H9 (cell line): Measurements from ENCODE around the gene BCL2L14. TPM values are rescaled to one million over a fixed set of nuclear protein-coding genes. Genes with fewer than 3 reads are reported as not detected.

Experiments
- DNase-seq: peaks from one replicate; pipeline ENCODE4 v3.0.0-alpha.2; 2017
- H2AFZ ChIP-seq: one replicate; pipeline ENCODE4 v1.6.1; 2013; ENCODE audit warnings: mild to moderate bottlenecking, low read length, control low read depth, moderate library complexity
- H2AK5ac ChIP-seq: 2 replicates; pipeline ENCODE4 v1.6.1; 2013; ENCODE audit warnings: low read length, control low read depth, mixed read lengths; ENCODE audit not compliant: insufficient read length
- H2BK120ac ChIP-seq: one replicate; pipeline ENCODE4 v1.6.1; 2013; ENCODE audit warnings: low read depth, mild to moderate bottlenecking, low read length, control low read depth, inconsistent platforms; ENCODE audit not compliant: poor library complexity, severe bottlenecking
- H2BK12ac ChIP-seq: 2 replicates; pipeline ENCODE4 v1.6.1; 2013; ENCODE audit warnings: low read length, control low read depth, mixed read lengths, low read depth; ENCODE audit not compliant: insufficient read length
- H2BK15ac ChIP-seq: 2 replicates; pipeline ENCODE4 v1.6.1; 2013; ENCODE audit warnings: low read depth, low read length, control low read depth
- H2BK20ac ChIP-seq: one replicate; pipeline ENCODE4 v1.6.1; 2013; ENCODE audit warnings: low read depth, mild to moderate bottlenecking, low read length, control low read depth, inconsistent platforms; ENCODE audit not compliant: poor library complexity, severe bottlenecking
- H2BK5ac ChIP-seq: 2 replicates; pipeline ENCODE4 v1.6.1; 2013; ENCODE audit warnings: low read length, control low read depth, mixed read lengths; ENCODE audit not compliant: insufficient read length
- H3K14ac ChIP-seq: 2 replicates; pipeline ENCODE4 v1.6.1; 2013; ENCODE audit warnings: low read length, control low read depth; ENCODE audit not compliant: insufficient read depth
- H3K18ac ChIP-seq: 2 replicates; pipeline ENCODE4 v1.6.1; 2013; ENCODE audit warnings: low read depth, mild to moderate bottlenecking, mixed read lengths, low read length, control low read depth; ENCODE audit not compliant: insufficient read length
- H3K23ac ChIP-seq: 2 replicates; pipeline ENCODE4 v1.6.1; 2013; ENCODE audit warnings: low read length, control low read depth, mixed read lengths, low read depth; ENCODE audit not compliant: insufficient read length
- H3K23me2 ChIP-seq: 2 replicates; pipeline ENCODE4 v1.6.1; 2013; ENCODE audit warnings: low read depth, mild to moderate bottlenecking, mixed read lengths, low read length, control low read depth; ENCODE audit not compliant: insufficient read length, poor library complexity, severe bottlenecking
- H3K27ac ChIP-seq: 2 replicates; pipeline ENCODE4 v1.5.1; 2013; ENCODE audit warnings: low read length, control low read depth, mixed read lengths, low read depth; ENCODE audit not compliant: insufficient read length
- H3K27me3 ChIP-seq: 2 replicates; pipeline ENCODE4 v1.6.1; 2013; ENCODE audit warnings: low read length, control low read depth, inconsistent platforms; ENCODE audit not compliant: insufficient read depth
- H3K4ac ChIP-seq: 2 replicates; pipeline ENCODE4 v1.6.1; 2013; ENCODE audit warnings: low read depth, mild to moderate bottlenecking, control low read depth, inconsistent platforms, low read length, moderate library complexity
- H3K4me1 ChIP-seq: 2 replicates; pipeline ENCODE4 v1.6.1; 2013; ENCODE audit warnings: low read length, control low read depth, inconsistent platforms; ENCODE audit not compliant: insufficient read depth
- H3K4me2 ChIP-seq: 2 replicates; pipeline ENCODE4 v1.6.1; 2013; ENCODE audit warnings: low read length, control low read depth, mixed read lengths; ENCODE audit not compliant: insufficient read length, insufficient read depth
- H3K56ac ChIP-seq: 2 replicates; pipeline ENCODE4 v1.6.1; 2013; ENCODE audit warnings: low read depth, mild to moderate bottlenecking, mixed read lengths, low read length, control low read depth; ENCODE audit not compliant: insufficient read length
- H3K79me1 ChIP-seq: 2 replicates; pipeline ENCODE4 v1.6.1; 2013; ENCODE audit warnings: low read depth, mild to moderate bottlenecking, moderate library complexity, low read length, control low read depth, inconsistent platforms; ENCODE audit not compliant: insufficient read depth, poor library complexity, severe bottlenecking
- H3K79me2 ChIP-seq: 2 replicates; pipeline ENCODE4 v1.6.1; 2013; ENCODE audit warnings: low read length, control low read depth, inconsistent platforms; ENCODE audit not compliant: insufficient read depth
- H3K9ac ChIP-seq: 2 replicates; pipeline ENCODE4 v1.6.1; 2013; ENCODE audit warnings: low read length, control low read depth, mixed read lengths; ENCODE audit not compliant: insufficient read length; ENCODE audit errors: extremely low read depth
- H3K9me3 ChIP-seq: one replicate; pipeline ENCODE4 v1.6.1; 2013; ENCODE audit warnings: low read depth, low read length, inconsistent platforms; ENCODE audit not compliant: control insufficient read depth
- H3T11ph ChIP-seq: one replicate; pipeline ENCODE4 v1.6.1; 2013; ENCODE audit warnings: mild to moderate bottlenecking, low read length, control low read depth, inconsistent platforms
- H4K20me1 ChIP-seq: one replicate; pipeline ENCODE4 v1.6.1; 2013; ENCODE audit not compliant: control insufficient read depth, insufficient read length, insufficient read depth
- H4K5ac ChIP-seq: 2 replicates; pipeline ENCODE4 v1.6.1; 2013; ENCODE audit warnings: low read depth, mild to moderate bottlenecking, mixed read lengths, low read length, control low read depth; ENCODE audit not compliant: insufficient read length
- H4K8ac ChIP-seq: replicated peaks from 2 replicates; pipeline ENCODE4 v1.6.1; 2013; ENCODE audit warnings: low read length, control low read depth, mixed read lengths, low read depth; ENCODE audit not compliant: insufficient read length
- H4K91ac ChIP-seq: 2 replicates; pipeline ENCODE4 v1.6.1; 2013; ENCODE audit warnings: low read depth, mild to moderate bottlenecking, moderate library complexity, mixed read lengths, low read length, control low read depth; ENCODE audit not compliant: insufficient read length
- H3K27ac Mint-ChIP-seq, 3 experiments: 2 replicates in 2 of 3; 3 replicates in 1 of 3; pipeline ENCODE4 v1.8.0; 2020 to 2021; ENCODE audit warnings: mixed read lengths in 3 of 3, mild to moderate bottlenecking in 1 of 3, moderate library complexity in 1 of 3
- H3K27me3 Mint-ChIP-seq: 2 replicates; pipeline ENCODE4 v1.8.0; 2021; ENCODE audit warnings: low read depth, mild to moderate bottlenecking, moderate library complexity, mixed read lengths
- H3K36me3 Mint-ChIP-seq, 3 experiments: 2 replicates in 2 of 3; 3 replicates in 1 of 3; pipeline ENCODE4 v1.8.0; 2020 to 2021; ENCODE audit warnings: low read depth in 3 of 3, mixed read lengths in 3 of 3; ENCODE audit not compliant: insufficient read depth in 1 of 3
- H3K4me1 Mint-ChIP-seq, 2 experiments: 2 replicates each; pipeline ENCODE4 v1.8.0; 2020; ENCODE audit warnings: mixed read lengths in 2 of 2
- H3K4me3 Mint-ChIP-seq, 2 experiments: 2 replicates in 1 of 2; 3 replicates in 1 of 2; pipeline ENCODE4 v1.8.0; 2020 to 2021; ENCODE audit warnings: mild to moderate bottlenecking in 2 of 2, mixed read lengths in 2 of 2, moderate library complexity in 1 of 2
- H3K9me3 Mint-ChIP-seq, 2 experiments: 2 replicates in 1 of 2; 3 replicates in 1 of 2; pipeline ENCODE4 v1.8.0; 2020; ENCODE audit warnings: mild to moderate bottlenecking in 2 of 2, mixed read lengths in 2 of 2, moderate library complexity in 1 of 2
- WGBS: extraction: QIAGEN DNeasy Blood & Tissue Kit; methylation state at CpG from one replicate; pipeline ENCODE4 v1.1.7; 2013; ENCODE audit warnings: missing lambda C conversion rate, low lambda C conversion rate, mixed read lengths; ENCODE audit not compliant: insufficient read length; ENCODE audit errors: extremely low coverage; 5-methylcytosine and 5-hydroxymethylcytosine counted together
- total RNA-seq: library from RNA; stranded (reverse); gene quantifications from 2 replicates; pipeline ENCODE4 v1.2.1, GENCODE V29; 2021
- TF ChIP-seq, protein P1 (sequence below): fragments of 200-600 bp; sonication (generic); conservative IDR thresholded peaks from 3 replicates; pipeline ENCODE4 v1.8.0; 2021; ENCODE audit warnings: antibody characterized with exemption, mild to moderate bottlenecking

BCL2L14 gene
- total RNA-seq, 1 experiment from 2014 or later: 0.28 TPM

- WGBS: 100% methylated on average over 1 of the region's 14 CpGs
- TF ChIP-seq, protein P1, sequence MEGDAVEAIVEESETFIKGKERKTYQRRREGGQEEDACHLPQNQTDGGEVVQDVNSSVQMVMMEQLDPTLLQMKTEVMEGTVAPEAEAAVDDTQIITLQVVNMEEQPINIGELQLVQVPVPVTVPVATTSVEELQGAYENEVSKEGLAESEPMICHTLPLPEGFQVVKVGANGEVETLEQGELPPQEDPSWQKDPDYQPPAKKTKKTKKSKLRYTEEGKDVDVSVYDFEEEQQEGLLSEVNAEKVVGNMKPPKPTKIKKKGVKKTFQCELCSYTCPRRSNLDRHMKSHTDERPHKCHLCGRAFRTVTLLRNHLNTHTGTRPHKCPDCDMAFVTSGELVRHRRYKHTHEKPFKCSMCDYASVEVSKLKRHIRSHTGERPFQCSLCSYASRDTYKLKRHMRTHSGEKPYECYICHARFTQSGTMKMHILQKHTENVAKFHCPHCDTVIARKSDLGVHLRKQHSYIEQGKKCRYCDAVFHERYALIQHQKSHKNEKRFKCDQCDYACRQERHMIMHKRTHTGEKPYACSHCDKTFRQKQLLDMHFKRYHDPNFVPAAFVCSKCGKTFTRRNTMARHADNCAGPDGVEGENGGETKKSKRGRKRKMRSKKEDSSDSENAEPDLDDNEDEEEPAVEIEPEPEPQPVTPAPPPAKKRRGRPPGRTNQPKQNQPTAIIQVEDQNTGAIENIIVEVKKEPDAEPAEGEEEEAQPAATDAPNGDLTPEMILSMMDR: no peak
- Histone ChIP-seq H4K20me1 (no peaks in the 10 kb centered on the region), H3K9me3 (no peaks in the 10 kb centered on the region), H3K56ac (no peak overlapping the region), H3K23ac (no peak overlapping the region), H2BK5ac (no peak overlapping the region), H2AFZ (no peak overlapping the region), H3K27ac (no peak overlapping the region), H3K14ac (no peak overlapping the region), H3K4ac (no peak overlapping the region), H3T11ph (no peak overlapping the region), H2BK120ac (no peak overlapping the region), H2AK5ac (no peak overlapping the region), H3K79me1 (no peaks in the 10 kb centered on the region), H4K5ac (no peak overlapping the region), H2BK12ac (no peak overlapping the region), H3K27me3 (no peaks in the 10 kb centered on the region), H3K23me2 (no peaks in the 10 kb centered on the region), H2BK20ac (no peak overlapping the region), H2BK15ac (no peak overlapping the region), H3K4me2 (no peak overlapping the region), H3K4me1 (peaks cover 3% of the 10 kb centered on the region), H3K18ac (no peak overlapping the region), H4K8ac (no peak overlapping the region), H4K91ac (no peak overlapping the region), H3K79me2 (no peaks in the 10 kb centered on the region), H3K9ac (no peak overlapping the region)
- H3K4me3 Mint-ChIP-seq: no peak overlapping the region
- peaks cover 3% of the 10 kb centered on the region for H3K27me3 Mint-ChIP-seq
- no peak overlapping the region for H3K27ac Mint-ChIP-seq
- H3K4me1 Mint-ChIP-seq: peaks cover 31 to 32% of the 10 kb centered on the region in 2 experiments
- no peak for DNase-seq
- no peaks in the 10 kb centered on the region for H3K9me3 Mint-ChIP-seq
- no peaks in the 10 kb centered on the region for H3K36me3 Mint-ChIP-seq
Measured at GRCh38 chr12:12069821-12070548, 754 bp upstream of the BCL2L14 start.
